ENCODE measurements around the gene OR10D3.

- TF ChIP-seq CTCF (IDR thresholded peaks at IDR 0.05) (no peak), POLR2A (IDR thresholded peaks at IDR 0.05) (no peak)
Observed at GRCh38 chr11:124179310-124179709, 3.8 kb upstream of the OR10D3 start.
